HEK293 (cell line): Measurements from ENCODE around the gene ITGB3.

ENCODE experiments used
- CTCF ChIA-PET: fragments of 350-600 bp; formaldehyde crosslinking; extraction: SDS; loops from one replicate; lab custom pipeline; 2021; ENCODE audit warnings: antibody characterized with exemption; lab: Yijun Ruan, JAX
- POLR2A ChIA-PET: fragments of 300-600 bp; formaldehyde crosslinking; extraction: SDS; loops from one replicate; lab custom pipeline; 2020; ENCODE audit warnings: antibody characterized with exemption, inconsistent platforms; lab: Yijun Ruan, JAX
- H3K27ac ChIP-seq: fragments of 200-500 bp; sonication (Bioruptor generic); 2 replicates; pipeline ENCODE4 v1.5.1; 2014; ENCODE audit warnings: low read depth, low read length, control low read depth, inconsistent platforms; ENCODE audit errors: extremely low read depth
- H3K36me3 ChIP-seq, 2 experiments: fragments of 200-500 bp in 1 of 2; sonication (Bioruptor generic) in 1 of 2; 1 replicate in 1 of 2; 2 replicates in 1 of 2; pipeline ENCODE4 v1.5.1; 2014 to 2017; ENCODE audit warnings: inconsistent platforms in 2 of 2, low read length in 2 of 2; ENCODE audit not compliant: control insufficient read depth in 2 of 2, insufficient read depth in 1 of 2
- H3K4me1 ChIP-seq: fragments of 200-500 bp; sonication (Bioruptor generic); 2 replicates; pipeline ENCODE4 v1.5.1; 2014; ENCODE audit warnings: mild to moderate bottlenecking, low read length, inconsistent platforms; ENCODE audit not compliant: control insufficient read depth, insufficient read depth
- H3K4me3 ChIP-seq: 2 replicates; pipeline ENCODE4 v1.5.1; 2011; ENCODE audit warnings: low read depth, mild to moderate bottlenecking, control low read depth, low read length, moderate library complexity
- H3K9me3 ChIP-seq: fragments of 200-500 bp; sonication (Bioruptor generic); 2 replicates; pipeline ENCODE4 v1.5.1; 2014; ENCODE audit warnings: low read depth, low read length, inconsistent platforms; ENCODE audit not compliant: control insufficient read depth, insufficient read depth
- ATF2 ChIP-seq: fragments of 450-650 bp; formaldehyde crosslinking; IDR thresholded peaks from 2 replicates; pipeline ENCODE4 v1.5.1; 2016; ENCODE audit warnings: missing biosample characterization, missing genetic modification characterization, low read depth
- GLI2 ChIP-seq: fragments of 450-650 bp; formaldehyde crosslinking; IDR thresholded peaks from 2 replicates; pipeline ENCODE4; 2017; ENCODE audit warnings: missing biosample characterization, missing genetic modification characterization, low read depth, borderline replicate concordance
- KLF9 ChIP-seq: fragments of 450-650 bp; formaldehyde crosslinking; IDR thresholded peaks from 2 replicates; pipeline ENCODE4 v1.5.1; 2016; ENCODE audit warnings: missing biosample characterization, missing genetic modification characterization, low read depth
- PATZ1 ChIP-seq: fragments of 450-650 bp; formaldehyde crosslinking; IDR thresholded peaks from 2 replicates; pipeline ENCODE4 v1.5.1; 2016; ENCODE audit warnings: missing biosample characterization, missing genetic modification characterization
- SP2 ChIP-seq: fragments of 450-650 bp; formaldehyde crosslinking; IDR thresholded peaks from 2 replicates; pipeline ENCODE4 v1.5.1; 2016; ENCODE audit warnings: missing biosample characterization, missing genetic modification characterization
- TCF7L2 ChIP-seq: IDR thresholded peaks from 2 replicates; pipeline ENCODE4 v1.6.1; 2011; ENCODE audit warnings: low read depth, mild to moderate bottlenecking, inconsistent platforms, low read length, moderate library complexity, borderline replicate concordance
- ZBTB17 ChIP-seq: fragments of 450-650 bp; formaldehyde crosslinking; IDR thresholded peaks from 2 replicates; pipeline ENCODE4 v1.5.1; 2016; ENCODE audit warnings: missing biosample characterization, missing genetic modification characterization
- ZBTB8A ChIP-seq: fragments of 450-650 bp; formaldehyde crosslinking; IDR thresholded peaks from 2 replicates; pipeline ENCODE4 v1.5.1; 2016; ENCODE audit warnings: missing biosample characterization, missing genetic modification characterization
- ZFP3 ChIP-seq: fragments of 450-650 bp; formaldehyde crosslinking; IDR thresholded peaks from 2 replicates; pipeline ENCODE4 v1.5.1; 2016; ENCODE audit warnings: low read depth, missing biosample characterization, missing genetic modification characterization
- ZFP41 ChIP-seq: fragments of 450-650 bp; formaldehyde crosslinking; IDR thresholded peaks from 2 replicates; pipeline ENCODE4 v1.5.1; 2016; ENCODE audit warnings: missing biosample characterization, missing genetic modification characterization, borderline replicate concordance
- ZFP69B ChIP-seq: fragments of 450-650 bp; formaldehyde crosslinking; IDR thresholded peaks from 2 replicates; pipeline ENCODE4 v1.5.1; 2016; ENCODE audit warnings: missing biosample characterization, missing genetic modification characterization
- ZNF10 ChIP-seq: fragments of 450-650 bp; formaldehyde crosslinking; IDR thresholded peaks from 2 replicates; pipeline ENCODE4 v1.5.1; 2017; ENCODE audit warnings: missing biosample characterization, missing genetic modification characterization
- ZNF114 ChIP-seq: fragments of 450-650 bp; formaldehyde crosslinking; IDR thresholded peaks from 2 replicates; pipeline ENCODE4 v1.5.0; 2017; ENCODE audit warnings: missing biosample characterization, missing genetic modification characterization
- ZNF157 ChIP-seq: fragments of 450-650 bp; formaldehyde crosslinking; IDR thresholded peaks from 2 replicates; pipeline ENCODE4 v1.5.1; 2016; ENCODE audit warnings: missing biosample characterization, missing genetic modification characterization
- ZNF266 ChIP-seq: fragments of 450-650 bp; formaldehyde crosslinking; IDR thresholded peaks from 2 replicates; pipeline ENCODE4 v1.5.1; 2016; ENCODE audit warnings: missing biosample characterization, missing genetic modification characterization, low read depth
- ZNF324 ChIP-seq: fragments of 450-650 bp; formaldehyde crosslinking; IDR thresholded peaks from 2 replicates; pipeline ENCODE4 v1.5.1; 2016; ENCODE audit warnings: missing biosample characterization, missing genetic modification characterization
- ZNF366 ChIP-seq: fragments of 450-650 bp; formaldehyde crosslinking; conservative IDR thresholded peaks from 2 replicates; pipeline ENCODE4 v1.5.1; 2016; ENCODE audit warnings: missing biosample characterization, missing genetic modification characterization
- ZNF416 ChIP-seq: fragments of 450-650 bp; formaldehyde crosslinking; IDR thresholded peaks from 2 replicates; pipeline ENCODE4 v1.5.1; 2016; ENCODE audit warnings: missing biosample characterization, missing genetic modification characterization
- ZNF433 ChIP-seq: fragments of 450-650 bp; formaldehyde crosslinking; IDR thresholded peaks from 2 replicates; pipeline ENCODE4 v1.5.1; 2016; ENCODE audit warnings: missing biosample characterization, missing genetic modification characterization, low read depth
- ZNF510 ChIP-seq: fragments of 450-650 bp; formaldehyde crosslinking; IDR thresholded peaks from 2 replicates; pipeline ENCODE4 v1.5.1; 2018; ENCODE audit warnings: mild to moderate bottlenecking, missing genetic modification characterization, missing biosample characterization; ENCODE audit not compliant: insufficient replicate concordance
- ZNF530 ChIP-seq: fragments of 450-650 bp; formaldehyde crosslinking; IDR thresholded peaks from 2 replicates; pipeline ENCODE4 v1.5.1; 2016; ENCODE audit warnings: low read depth, missing biosample characterization, missing genetic modification characterization
- ZNF544 ChIP-seq: fragments of 450-650 bp; formaldehyde crosslinking; IDR thresholded peaks from 2 replicates; pipeline ENCODE4 v1.5.0; 2017; ENCODE audit warnings: missing biosample characterization, missing genetic modification characterization
- ZNF548 ChIP-seq: fragments of 450-650 bp; formaldehyde crosslinking; IDR thresholded peaks from 2 replicates; pipeline ENCODE4 v1.5.1; 2016; ENCODE audit warnings: missing biosample characterization, missing genetic modification characterization
- ZNF560 ChIP-seq: fragments of 450-650 bp; formaldehyde crosslinking; IDR thresholded peaks from 2 replicates; pipeline ENCODE4 v1.5.1; 2017; ENCODE audit warnings: missing biosample characterization, missing genetic modification characterization, borderline replicate concordance
- ZNF629 ChIP-seq: fragments of 450-650 bp; formaldehyde crosslinking; IDR thresholded peaks from 2 replicates; pipeline ENCODE4 v1.5.1; 2017; ENCODE audit warnings: missing biosample characterization, missing genetic modification characterization
- ZNF639 ChIP-seq: fragments of 450-650 bp; formaldehyde crosslinking; IDR thresholded peaks from 2 replicates; pipeline ENCODE4 v1.5.1; 2016; ENCODE audit warnings: missing biosample characterization, missing genetic modification characterization
- ZNF664 ChIP-seq: fragments of 450-650 bp; formaldehyde crosslinking; IDR thresholded peaks from 2 replicates; pipeline ENCODE4 v1.5.1; 2016; ENCODE audit warnings: missing biosample characterization, missing genetic modification characterization
- ZSCAN4 ChIP-seq: fragments of 450-650 bp; formaldehyde crosslinking; IDR thresholded peaks from 2 replicates; pipeline ENCODE4 v1.5.1; 2017; ENCODE audit warnings: missing biosample characterization, missing genetic modification characterization
- TF ChIP-seq, protein P1 (sequence below): fragments of 450-650 bp; formaldehyde crosslinking; IDR thresholded peaks from 2 replicates; pipeline ENCODE4 v1.5.0; 2017; ENCODE audit warnings: missing biosample characterization, missing genetic modification characterization, borderline replicate concordance
- TF ChIP-seq, protein P2 (sequence below): fragments of 450-650 bp; formaldehyde crosslinking; IDR thresholded peaks from 2 replicates; pipeline ENCODE4 v1.5.1; 2016; ENCODE audit warnings: missing biosample characterization, missing genetic modification characterization

The ITGB3 gene

DNA sequence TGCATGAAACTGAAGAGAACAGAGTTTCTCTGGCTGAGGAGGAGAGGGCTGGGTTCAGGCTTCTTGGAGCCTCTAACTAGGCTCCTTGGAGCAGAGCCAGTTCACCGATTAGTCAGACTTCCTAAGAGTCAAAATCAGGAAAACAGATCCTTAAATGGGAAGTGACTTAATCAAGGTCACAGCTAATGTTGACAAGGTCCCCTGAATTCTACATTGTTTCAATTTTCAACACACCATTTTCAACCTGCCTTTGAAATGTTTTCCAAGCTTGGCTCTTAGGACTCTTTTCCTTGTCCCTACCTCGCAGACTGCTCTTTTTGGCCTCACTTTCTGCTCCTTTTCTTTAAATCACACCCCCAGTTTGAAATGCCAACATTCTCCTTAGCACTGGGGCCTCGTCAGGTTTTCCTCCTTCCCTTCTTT is 28.2 kb upstream of the ITGB3 start:
- Histone ChIP-seq H3K9me3 (no peaks in the 10 kb centered on the region), H3K27ac (peak overlapping the region; percentile 39; the same call in 1 of the 2 replicates), H3K4me1 (peaks cover 2% of the 10 kb centered on the region; the same call in 1 of the 2 replicates), H3K4me3 (no peak overlapping the region), H3K36me3 (no peaks in the 10 kb centered on the region)
- POLR2A ChIA-PET = interaction anchor here (0.7 kb wide), 1 partner anchor 36 kb away, joined by 3 read pairs; the partner anchor contains the start of gene CDC27
- CTCF ChIA-PET = interaction anchor here (0.8 to 2.1 kb wide), 3 partner anchors 27 to 90 kb away, joined by 3 to 14 read pairs (median 3); no protein-coding TSS in a partner anchor
- TF ChIP-seq PATZ1 (tag by site-specific recombination) (peak; percentile 23; the same call in 1 of the 2 replicates), ZNF114 (tag by site-specific recombination) (no peak), ZNF324 (tag by site-specific recombination) (no peak), ZSCAN4 (tag by site-specific recombination) (no peak), ZNF530 (tag by site-specific recombination) (no peak), SP2 (tag by site-specific recombination) (no peak), ZFP3 (tag by site-specific recombination) (no peak), ZFP41 (tag by site-specific recombination) (no peak), ZNF544 (no peak), ATF2 (no peak), ZNF433 (tag by site-specific recombination) (no peak), ZNF416 (no peak), ZFP69B (tag by site-specific recombination) (peak; percentile 85; the same call in 1 of the 2 replicates), ZNF10 (no peak), GLI2 (tag by site-specific recombination) (no peak), ZNF366 (tag by site-specific recombination) (peak; percentile 73), ZNF629 (tag by site-specific recombination) (peak; percentile 53; the same call in 1 of the 2 replicates), KLF9 (tag by site-specific recombination) (no peak), ZBTB8A (peak; percentile 59), ZBTB17 (tag by site-specific recombination) (peak; percentile 81), ZNF510 (tag by site-specific recombination) (no peak), ZNF639 (no peak), ZNF548 (tag by site-specific recombination) (no peak), ZNF266 (tag by site-specific recombination) (no peak), ZNF157 (no peak), TCF7L2 (no peak), ZNF560 (no peak), ZNF664 (tag by site-specific recombination) (no peak)
- TF ChIP-seq, protein P1, sequence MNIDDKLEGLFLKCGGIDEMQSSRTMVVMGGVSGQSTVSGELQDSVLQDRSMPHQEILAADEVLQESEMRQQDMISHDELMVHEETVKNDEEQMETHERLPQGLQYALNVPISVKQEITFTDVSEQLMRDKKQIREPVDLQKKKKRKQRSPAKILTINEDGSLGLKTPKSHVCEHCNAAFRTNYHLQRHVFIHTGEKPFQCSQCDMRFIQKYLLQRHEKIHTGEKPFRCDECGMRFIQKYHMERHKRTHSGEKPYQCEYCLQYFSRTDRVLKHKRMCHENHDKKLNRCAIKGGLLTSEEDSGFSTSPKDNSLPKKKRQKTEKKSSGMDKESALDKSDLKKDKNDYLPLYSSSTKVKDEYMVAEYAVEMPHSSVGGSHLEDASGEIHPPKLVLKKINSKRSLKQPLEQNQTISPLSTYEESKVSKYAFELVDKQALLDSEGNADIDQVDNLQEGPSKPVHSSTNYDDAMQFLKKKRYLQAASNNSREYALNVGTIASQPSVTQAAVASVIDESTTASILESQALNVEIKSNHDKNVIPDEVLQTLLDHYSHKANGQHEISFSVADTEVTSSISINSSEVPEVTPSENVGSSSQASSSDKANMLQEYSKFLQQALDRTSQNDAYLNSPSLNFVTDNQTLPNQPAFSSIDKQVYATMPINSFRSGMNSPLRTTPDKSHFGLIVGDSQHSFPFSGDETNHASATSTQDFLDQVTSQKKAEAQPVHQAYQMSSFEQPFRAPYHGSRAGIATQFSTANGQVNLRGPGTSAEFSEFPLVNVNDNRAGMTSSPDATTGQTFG (tag by site-specific recombination) = no peak
- TF ChIP-seq, protein P2, sequence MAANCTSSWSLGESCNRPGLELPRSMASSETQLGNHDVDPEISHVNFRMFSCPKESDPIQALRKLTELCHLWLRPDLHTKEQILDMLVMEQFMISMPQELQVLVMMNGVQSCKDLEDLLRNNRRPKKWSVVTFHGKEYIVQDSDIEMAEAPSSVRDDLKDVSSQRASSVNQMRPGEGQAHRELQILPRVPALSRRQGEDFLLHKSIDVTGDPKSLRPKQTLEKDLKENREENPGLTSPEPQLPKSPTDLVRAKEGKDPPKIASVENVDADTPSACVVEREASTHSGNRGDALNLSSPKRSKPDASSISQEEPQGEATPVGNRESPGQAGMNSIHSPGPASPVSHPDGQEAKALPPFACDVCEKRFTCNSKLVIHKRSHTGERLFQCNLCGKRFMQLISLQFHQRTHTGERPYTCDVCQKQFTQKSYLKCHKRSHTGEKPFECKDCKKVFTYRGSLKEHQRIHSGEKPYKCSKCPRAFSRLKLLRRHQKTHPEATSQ (tag by site-specific recombination) = no peak
